Measurements from ENCODE around the gene KCNK10.

KCNK10 gene

DNA sequence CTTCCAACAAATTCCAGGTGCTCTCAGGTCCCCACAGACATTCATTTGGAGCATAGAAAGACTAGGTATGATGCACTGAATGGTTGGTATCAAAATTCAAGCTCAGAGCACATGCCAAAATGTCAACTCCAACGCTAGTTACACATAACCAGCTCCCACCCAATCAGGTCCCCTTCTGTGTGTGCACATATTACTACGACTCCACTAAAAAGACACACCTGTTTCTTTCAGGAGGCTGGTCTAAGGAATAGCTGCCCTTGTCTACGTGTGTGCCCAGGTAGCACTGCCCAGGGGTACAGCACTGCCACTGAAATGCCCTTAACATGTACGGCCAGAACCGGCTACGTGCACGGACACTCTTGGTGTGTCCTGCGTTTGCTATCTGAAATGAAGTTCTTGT, 138.1 kb downstream of the KCNK10 start:
- no peak overlapping the region for H3K9ac ChIP-seq
- H3K27me3 ChIP-seq: no peaks in the 10 kb centered on the region
- no peak overlapping the region for H3K27ac ChIP-seq
- H3K9me3 ChIP-seq: no peaks in the 10 kb centered on the region
- no peak for TF ChIP-seq Cebpa-rat (IDR thresholded peaks at IDR 0.05)
- H3K36me3 ChIP-seq: peaks cover 5% of the 10 kb centered on the region; the same call in 1 of the 2 replicates
- no peak overlapping the region for H3K4me2 ChIP-seq
- H3K4me1 ChIP-seq: peaks cover 16% of the 10 kb centered on the region
- H3K4me3 ChIP-seq: no peak overlapping the region
- H4K20me1 ChIP-seq: no peaks in the 10 kb centered on the region

DNA sequence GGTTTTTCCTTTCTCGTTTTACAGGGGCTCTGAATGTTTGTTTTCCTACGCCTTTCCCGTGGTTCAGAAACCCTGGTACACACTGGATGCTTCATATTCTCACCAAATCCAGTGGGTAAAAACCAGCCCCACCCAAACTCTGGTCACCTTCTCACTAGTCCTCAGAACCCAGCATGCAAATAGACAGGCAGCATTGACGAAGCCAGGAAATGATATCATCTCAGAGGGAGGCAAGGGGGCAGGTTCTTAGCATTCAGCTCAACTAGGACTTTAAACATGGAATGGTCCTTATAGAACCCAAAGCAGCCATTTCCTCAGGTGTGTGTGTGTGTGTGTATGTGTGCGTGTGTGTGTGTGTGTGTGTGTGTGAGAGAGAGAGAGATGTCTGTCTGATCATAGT, 142.0 kb downstream of the KCNK10 start:
- Histone ChIP-seq H3K9ac (no peak overlapping the region), H3K4me1 (no peaks in the 10 kb centered on the region), H3K4me2 (no peak overlapping the region), H3K4me3 (no peak overlapping the region), H3K27me3 (no peaks in the 10 kb centered on the region), H3K9me3 (no peaks in the 10 kb centered on the region), H4K20me1 (no peaks in the 10 kb centered on the region), H3K27ac (no peak overlapping the region), H3K36me3 (peaks cover 5% of the 10 kb centered on the region; the same call in 1 of the 2 replicates)
- TF ChIP-seq Cebpa-rat (IDR thresholded peaks at IDR 0.05): no peak

DNA sequence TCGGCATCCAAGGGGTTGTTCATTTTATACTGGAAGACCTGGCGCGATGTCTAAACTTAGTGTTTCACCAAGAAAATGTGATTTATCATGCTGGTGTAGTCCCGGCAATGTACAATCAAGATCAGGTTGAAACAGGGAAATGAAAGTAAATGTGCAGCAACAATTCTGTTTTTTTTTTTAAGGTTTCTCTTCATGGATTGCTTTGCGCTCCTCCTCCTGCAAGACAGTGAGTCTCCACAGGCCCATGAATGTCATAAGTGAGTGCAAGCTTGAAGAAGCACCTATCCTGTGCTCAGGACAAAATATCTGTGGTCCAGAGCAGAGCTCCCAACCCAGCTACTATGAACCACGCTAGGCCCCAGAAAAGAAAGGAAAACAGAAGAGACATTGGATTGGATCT, 143.4 kb downstream of the KCNK10 start:
- Histone ChIP-seq H3K4me3 (no peak overlapping the region), H3K9ac (no peak overlapping the region), H3K4me1 (no peaks in the 10 kb centered on the region), H3K9me3 (no peaks in the 10 kb centered on the region), H4K20me1 (no peaks in the 10 kb centered on the region), H3K27me3 (no peaks in the 10 kb centered on the region), H3K36me3 (no peaks in the 10 kb centered on the region), H3K4me2 (no peak overlapping the region), H3K27ac (no peak overlapping the region)
- TF ChIP-seq Cebpa-rat (IDR thresholded peaks at IDR 0.05): no peak

DNA sequence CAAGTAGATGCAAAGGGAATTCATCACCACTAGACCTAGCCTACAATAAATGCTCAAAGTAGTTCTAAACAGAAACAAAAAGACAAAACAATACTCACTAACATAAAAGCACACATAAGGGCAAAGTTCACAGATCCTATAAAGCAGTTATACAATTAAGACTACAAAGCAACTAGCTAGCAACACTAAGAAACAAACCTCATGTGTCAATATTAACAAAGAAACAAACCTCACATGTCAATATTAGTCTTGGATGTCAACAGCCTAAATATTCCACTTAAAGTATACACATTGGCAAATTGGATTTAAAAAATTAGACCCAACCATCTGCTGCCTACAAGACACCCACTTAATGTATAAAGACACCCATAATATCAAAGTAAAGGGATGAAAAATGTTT, 152.7 kb downstream of the KCNK10 start:
- no peak for TF ChIP-seq Cebpa-rat (IDR thresholded peaks at IDR 0.05)
- H3K27me3 ChIP-seq: no peaks in the 10 kb centered on the region
- H3K4me1 ChIP-seq: no peaks in the 10 kb centered on the region
- no peak overlapping the region for H3K27ac ChIP-seq
- no peaks in the 10 kb centered on the region for H3K36me3 ChIP-seq
- no peak overlapping the region for H3K4me2 ChIP-seq
- peaks cover 12% of the 10 kb centered on the region for H3K9me3 ChIP-seq
- no peaks in the 10 kb centered on the region for H4K20me1 ChIP-seq
- H3K9ac ChIP-seq: no peak overlapping the region
- no peak overlapping the region for H3K4me3 ChIP-seq

DNA sequence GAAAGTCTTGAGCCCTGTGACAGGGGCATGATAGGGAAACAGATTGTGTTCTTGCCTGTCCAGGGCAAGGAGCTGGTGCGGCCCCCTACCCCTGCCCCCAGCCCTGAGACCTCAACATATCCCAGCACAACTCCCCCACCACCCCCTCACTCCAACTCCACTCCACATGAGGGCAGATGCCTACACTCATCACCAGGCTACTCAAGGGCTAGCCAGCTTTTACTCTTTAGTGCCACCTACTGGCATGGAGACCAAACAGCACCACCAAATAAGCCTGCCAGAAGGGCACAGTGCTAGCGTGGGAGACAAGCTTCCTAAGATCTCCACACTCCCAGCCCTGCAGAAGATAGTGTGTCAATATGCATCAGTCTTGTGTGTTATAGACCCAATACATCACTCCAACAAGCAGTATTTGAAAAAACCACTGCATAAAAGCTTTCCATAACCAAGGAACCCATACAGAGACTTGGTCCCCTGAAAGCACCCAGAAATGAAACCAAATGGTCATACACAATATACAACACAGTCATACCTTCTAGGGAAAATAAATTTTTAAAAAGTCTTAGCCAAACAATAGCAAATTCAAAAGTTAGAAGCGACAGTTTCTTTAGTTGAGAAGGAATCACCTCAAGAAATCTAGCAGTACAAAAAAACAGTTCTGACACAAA, 154.4 kb downstream of the KCNK10 start:
- H3K4me3 ChIP-seq: no peak overlapping the region
- H3K36me3 ChIP-seq: no peaks in the 10 kb centered on the region
- peaks cover 12% of the 10 kb centered on the region for H3K9me3 ChIP-seq
- no peak for TF ChIP-seq Cebpa-rat (IDR thresholded peaks at IDR 0.05)
- no peak overlapping the region for H3K27ac ChIP-seq
- no peak overlapping the region for H3K4me2 ChIP-seq
- H3K9ac ChIP-seq: no peak overlapping the region
- no peaks in the 10 kb centered on the region for H4K20me1 ChIP-seq
- H3K4me1 ChIP-seq: no peaks in the 10 kb centered on the region
- no peaks in the 10 kb centered on the region for H3K27me3 ChIP-seq

DNA sequence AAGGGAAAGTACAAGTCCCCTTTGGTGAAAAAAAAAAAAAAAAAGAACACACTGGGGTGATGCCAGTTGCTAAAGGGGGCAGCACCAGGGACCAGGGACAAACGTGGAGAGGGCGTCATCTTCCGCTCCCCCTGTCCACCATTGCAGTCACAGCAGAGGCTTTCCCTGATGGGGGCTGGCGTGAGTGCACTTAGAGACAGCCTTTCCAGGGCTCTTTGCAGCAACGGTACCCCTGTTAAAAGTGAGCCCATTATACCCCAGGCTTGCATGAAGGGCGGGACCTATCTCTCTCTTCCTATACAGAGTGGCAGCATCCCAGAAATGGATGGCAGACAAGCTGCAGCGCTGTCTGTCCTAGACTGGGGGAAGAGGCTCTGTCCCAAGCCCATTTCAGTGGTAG, 155.0 kb downstream of the KCNK10 start:
- no peak overlapping the region for H3K4me2 ChIP-seq

DNA sequence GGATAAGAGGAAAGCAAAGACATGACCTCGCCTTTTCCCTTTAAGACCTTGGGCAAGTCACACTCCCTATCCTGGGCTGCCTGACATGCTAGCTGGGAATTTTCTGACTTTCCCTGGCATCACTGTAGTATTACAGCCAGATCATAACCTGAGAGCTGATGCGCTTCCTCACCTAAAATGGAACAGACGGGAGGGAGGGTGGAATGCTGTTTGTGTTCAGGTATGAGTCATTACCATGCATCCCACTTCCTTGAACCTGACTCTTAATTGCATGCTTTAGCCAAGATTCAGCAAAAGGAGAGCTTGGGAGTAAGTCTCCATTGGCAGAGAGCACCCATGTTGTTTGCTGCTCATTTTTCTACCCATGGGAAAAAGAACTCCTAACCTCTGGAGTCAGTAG, 156.5 kb downstream of the KCNK10 start:
- no peaks in the 10 kb centered on the region for H3K36me3 ChIP-seq
- H3K27me3 ChIP-seq: no peaks in the 10 kb centered on the region
- H3K27ac ChIP-seq: no peak overlapping the region
- no peak overlapping the region for H3K4me3 ChIP-seq
- TF ChIP-seq Cebpa-rat (IDR thresholded peaks at IDR 0.05): no peak
- H3K9me3 ChIP-seq: peaks cover 12% of the 10 kb centered on the region
- no peak overlapping the region for H3K9ac ChIP-seq
- H3K4me1 ChIP-seq: no peaks in the 10 kb centered on the region
- H4K20me1 ChIP-seq: no peaks in the 10 kb centered on the region
- H3K4me2 ChIP-seq: no peak overlapping the region

More for the DNA sequence above, 155.0 kb downstream of the KCNK10 start:
- Histone ChIP-seq H3K9ac (no peak overlapping the region), H3K27me3 (no peaks in the 10 kb centered on the region), H3K4me1 (no peaks in the 10 kb centered on the region), H3K27ac (no peak overlapping the region), H3K36me3 (no peaks in the 10 kb centered on the region), H3K9me3 (peaks cover 12% of the 10 kb centered on the region), H3K4me3 (no peak overlapping the region), H4K20me1 (no peaks in the 10 kb centered on the region)
- TF ChIP-seq Cebpa-rat (IDR thresholded peaks at IDR 0.05): no peak

DNA sequence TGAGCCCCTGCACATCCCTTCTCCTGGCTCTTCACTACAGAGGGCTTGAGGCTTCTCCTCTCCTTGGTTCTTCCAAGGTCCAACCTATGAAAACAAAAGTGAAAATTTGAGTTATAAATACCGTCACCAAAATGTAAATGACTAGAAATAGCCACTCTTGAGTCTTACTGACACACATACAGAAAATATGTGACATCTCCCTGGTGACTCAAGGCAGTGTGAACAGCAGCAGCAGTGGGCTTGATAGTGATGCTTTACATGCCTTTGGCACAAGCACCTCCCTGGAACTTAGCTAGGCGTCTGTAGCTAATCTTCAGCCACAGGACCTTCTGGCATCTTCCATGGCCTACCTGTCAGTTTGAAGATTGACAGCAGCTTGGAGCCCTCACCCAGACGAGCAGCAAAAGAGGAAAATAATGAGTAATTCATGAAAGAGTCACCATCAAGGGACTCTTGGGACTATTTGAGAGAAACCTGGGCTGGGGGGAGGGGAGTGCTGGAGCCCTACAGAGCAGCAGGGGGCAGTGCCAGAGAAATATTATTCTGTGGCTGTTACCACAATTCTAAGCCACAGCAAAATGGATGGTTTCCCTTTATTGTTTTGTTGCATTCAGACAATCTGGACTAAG, 158.0 kb downstream of the KCNK10 start:
- TF ChIP-seq Cebpa-rat (IDR thresholded peaks at IDR 0.05): no peak
- Histone ChIP-seq H3K9ac (no peak overlapping the region), H3K4me3 (no peak overlapping the region), H3K27me3 (no peaks in the 10 kb centered on the region), H3K9me3 (peaks cover 10% of the 10 kb centered on the region), H4K20me1 (no peaks in the 10 kb centered on the region), H3K36me3 (no peaks in the 10 kb centered on the region), H3K27ac (no peak overlapping the region), H3K4me1 (no peaks in the 10 kb centered on the region), H3K4me2 (no peak overlapping the region)

DNA sequence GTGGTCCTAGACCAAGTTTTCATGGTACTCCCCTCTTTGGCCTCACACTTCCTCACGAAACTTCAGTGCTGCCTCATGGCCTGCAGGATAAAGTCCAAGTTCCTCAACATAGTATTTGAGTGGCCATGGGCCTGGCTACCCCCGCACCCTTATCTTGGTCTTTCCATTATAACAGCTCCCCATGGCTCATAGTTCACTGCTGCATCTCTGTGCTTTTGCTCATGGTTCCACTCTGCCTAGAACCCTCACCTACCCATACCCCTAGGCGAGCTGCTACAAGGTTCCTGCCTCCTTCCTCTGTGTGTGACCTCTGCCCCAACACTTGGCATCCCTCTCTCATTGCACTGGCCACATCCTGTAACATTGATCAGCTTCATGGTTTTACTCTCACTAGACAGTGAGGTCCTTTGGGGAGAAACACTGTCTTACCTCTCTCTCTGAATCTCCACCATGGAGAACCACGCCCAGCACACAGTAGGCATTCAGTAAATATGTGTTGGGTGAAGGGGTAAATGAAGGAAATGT, 159.3 kb downstream of the KCNK10 start:
- no peaks in the 10 kb centered on the region for H4K20me1 ChIP-seq
- no peak overlapping the region for H3K4me2 ChIP-seq
- TF ChIP-seq Cebpa-rat (IDR thresholded peaks at IDR 0.05): no peak
- H3K27ac ChIP-seq: no peak overlapping the region
- no peak overlapping the region for H3K4me3 ChIP-seq
- H3K4me1 ChIP-seq: no peaks in the 10 kb centered on the region
- no peak overlapping the region for H3K9ac ChIP-seq
- no peaks in the 10 kb centered on the region for H3K36me3 ChIP-seq
- no peaks in the 10 kb centered on the region for H3K9me3 ChIP-seq
- H3K27me3 ChIP-seq: no peaks in the 10 kb centered on the region

DNA sequence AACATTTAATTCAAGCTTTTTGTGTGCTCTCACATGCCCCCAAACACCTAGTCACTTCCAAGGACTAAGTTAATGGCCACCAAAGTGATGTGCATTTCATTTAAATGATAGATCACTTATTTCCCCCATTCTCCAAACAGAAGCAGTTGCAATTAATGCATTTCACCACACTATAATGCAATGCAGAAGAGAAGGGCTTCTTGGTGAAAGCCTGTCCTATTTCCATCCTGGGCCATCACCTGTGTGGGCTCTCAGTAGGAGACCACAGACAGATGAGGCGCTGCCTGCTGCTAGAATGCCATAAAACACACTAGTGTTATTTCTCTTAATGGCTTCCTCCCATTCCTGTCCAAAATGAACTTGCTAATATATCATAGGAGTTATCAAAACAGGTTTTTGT, 166.9 kb downstream of the KCNK10 start:
- H3K4me1 ChIP-seq: no peaks in the 10 kb centered on the region
- no peak overlapping the region for H3K4me3 ChIP-seq

More for the DNA sequence above, 166.9 kb downstream of the KCNK10 start:
- Histone ChIP-seq H3K9ac (no peak overlapping the region), H3K36me3 (no peaks in the 10 kb centered on the region), H3K9me3 (no peaks in the 10 kb centered on the region), H3K4me2 (no peak overlapping the region), H3K27me3 (no peaks in the 10 kb centered on the region), H4K20me1 (no peaks in the 10 kb centered on the region), H3K27ac (no peak overlapping the region)
- no peak for TF ChIP-seq Cebpa-rat (IDR thresholded peaks at IDR 0.05)
